SK-N-SH (cell line): ENCODE data around the gene RNF40. TPM values are rescaled to one million over a fixed set of nuclear protein-coding genes. Genes with fewer than 3 reads are reported as not detected.
A peak's percentile ranks its signal among the peaks of the same experiment; 100 is the strongest.

Experiments
- CTCF ChIA-PET: fragments of 300-600, 350-600 bp; formaldehyde crosslinking; extraction: SDS; loops from one replicate; lab custom pipeline; 2021; lab: Yijun Ruan, JAX
- POLR2A ChIA-PET: fragments of 350-600 bp; sonication (Branson Sonifier 250); formaldehyde crosslinking; extraction: SDS; loops from one replicate; lab custom pipeline; 2020; ENCODE audit warnings: antibody characterized with exemption, inconsistent platforms; lab: Yijun Ruan, JAX
- DNase-seq: peaks from one replicate; pipeline ENCODE4 v3.0.0; 2012
- H2AFZ ChIP-seq: fragments of 200-600 bp; sonication (generic); 2 replicates; pipeline ENCODE4 v1.8.1; 2016; ENCODE audit warnings: antibody characterized with exemption, mild to moderate bottlenecking, low read depth
- H3F3A ChIP-seq: fragments of 200-600 bp; sonication (generic); replicated peaks from 2 replicates; pipeline ENCODE3; 2016; ENCODE audit warnings: antibody characterized with exemption, mild to moderate bottlenecking; ENCODE audit not compliant: insufficient read depth
- H3K27ac ChIP-seq, 2 experiments: fragments of 200-500 bp in 1 of 2; fragments of 200-600 bp in 1 of 2; sonication (Bioruptor generic) in 1 of 2; sonication (generic), shearing (Covaris generic) in 1 of 2; 2 replicates each; pipeline versions ENCODE4 v1.5.1 to v1.6.1; 2014 to 2016; ENCODE audit warnings: low read depth in 2 of 2, inconsistent platforms in 1 of 2, low read length in 1 of 2, mild to moderate bottlenecking in 1 of 2, mixed read lengths in 1 of 2
- H3K27me3 ChIP-seq: fragments of 200-600 bp; sonication (generic), shearing (Covaris generic); 2 replicates; pipeline ENCODE4 v1.6.1; 2016; ENCODE audit warnings: mixed run types; ENCODE audit not compliant: insufficient read depth
- H3K36me3 ChIP-seq, 2 experiments: fragments of 200-500 bp in 1 of 2; fragments of 200-600 bp in 1 of 2; sonication (Bioruptor generic) in 1 of 2; sonication (generic) in 1 of 2; replicated peaks in 1 of 2; 2 replicates each; pipeline versions ENCODE3 to v1.5.1; 2014 to 2016; ENCODE audit warnings: low read length in 1 of 2, mild to moderate bottlenecking in 1 of 2; ENCODE audit not compliant: insufficient read depth in 2 of 2, control insufficient read depth in 1 of 2
- H3K4me1 ChIP-seq, 2 experiments: fragments of 200-500 bp in 1 of 2; fragments of 200-600 bp in 1 of 2; sonication (Bioruptor generic) in 1 of 2; sonication (generic), shearing (Covaris generic) in 1 of 2; 2 replicates each; pipeline versions ENCODE4 v1.5.1 to v1.6.1; 2014 to 2016; ENCODE audit warnings: low read depth in 1 of 2, low read length in 1 of 2, mixed run types in 1 of 2; ENCODE audit not compliant: insufficient read depth in 2 of 2, control insufficient read depth in 1 of 2
- H3K4me2 ChIP-seq: fragments of 200-600 bp; sonication (generic), shearing (Covaris generic); 2 replicates; pipeline ENCODE4 v1.6.1; 2017; ENCODE audit warnings: mixed run types
- H3K4me3 ChIP-seq, 2 experiments: fragments of 200-500 bp in 1 of 2; fragments of 200-600 bp in 1 of 2; sonication (Bioruptor generic) in 1 of 2; sonication (generic), shearing (Covaris generic) in 1 of 2; 2 replicates each; pipeline versions ENCODE4 v1.5.1 to v1.8.1; 2014 to 2016; ENCODE audit warnings: low read depth in 2 of 2, inconsistent platforms in 1 of 2, low read length in 1 of 2, mild to moderate bottlenecking in 1 of 2, mixed read lengths in 1 of 2, moderate library complexity in 1 of 2
- H3K79me2 ChIP-seq: fragments of 200-600 bp; sonication (generic); 2 replicates; pipeline ENCODE4 v1.8.1; 2017; ENCODE audit warnings: mild to moderate bottlenecking; ENCODE audit not compliant: insufficient read depth
- H3K9ac ChIP-seq: fragments of 200-600 bp; sonication (generic); 2 replicates; pipeline ENCODE4 v1.6.1; 2017; ENCODE audit warnings: mixed run types
- H3K9me2 ChIP-seq: fragments of 200-600 bp; sonication (generic); 2 replicates; pipeline ENCODE4 v1.6.1; 2017; ENCODE audit warnings: mixed run types
- H3K9me3 ChIP-seq: fragments of 200-600 bp; sonication (generic); 2 replicates; pipeline ENCODE4 v1.6.1; 2017; ENCODE audit warnings: mixed run types, mild to moderate bottlenecking, moderate library complexity
- H4K20me1 ChIP-seq: fragments of 200-600 bp; sonication (generic); 2 replicates; pipeline ENCODE4 v1.6.1; 2017; ENCODE audit warnings: mild to moderate bottlenecking, mixed run types; ENCODE audit not compliant: insufficient read depth
- EZH2phosphoT487 ChIP-seq: fragments of 200-600 bp; sonication (generic); IDR thresholded peaks from 2 replicates; pipeline ENCODE4 v1.6.1; 2017; ENCODE audit warnings: low read depth, mixed run types, mild to moderate bottlenecking, antibody characterized with exemption, moderate library complexity, borderline replicate concordance
- FOSL2 ChIP-seq: IDR thresholded peaks from 2 replicates; pipeline ENCODE4 v1.4.0; 2012; ENCODE audit warnings: low read depth, mild to moderate bottlenecking, moderate library complexity, borderline replicate concordance
- FOXJ3 ChIP-seq: sonication (generic); formaldehyde crosslinking; IDR thresholded peaks from 2 replicates; pipeline ENCODE4 v1.5.1; 2020; ENCODE audit warnings: mild to moderate bottlenecking, missing genetic modification reagents
- GABPA ChIP-seq: IDR thresholded peaks from 2 replicates; pipeline ENCODE4 v1.4.0; 2012; ENCODE audit warnings: low read depth, mild to moderate bottlenecking
- GATA2 ChIP-seq: sonication (generic); formaldehyde crosslinking; IDR thresholded peaks from 2 replicates; pipeline ENCODE4 v1.5.0; 2020; ENCODE audit warnings: mild to moderate bottlenecking, missing genetic modification reagents
- NFIC ChIP-seq: IDR thresholded peaks from 2 replicates; pipeline ENCODE4 v1.4.0; 2012; ENCODE audit warnings: borderline replicate concordance
- RAD21 ChIP-seq: IDR thresholded peaks from 2 replicates; pipeline ENCODE4 v1.6.1; 2012; ENCODE audit warnings: mild to moderate bottlenecking, low read length
- RFX5 ChIP-seq: IDR thresholded peaks from 2 replicates; pipeline ENCODE4 v1.6.1; 2012; ENCODE audit warnings: mild to moderate bottlenecking, improper control_type of control experiment, low read length
- RXRA ChIP-seq: IDR thresholded peaks from 2 replicates; pipeline ENCODE4 v1.4.0; 2012; ENCODE audit warnings: low read depth, mild to moderate bottlenecking, borderline replicate concordance
- SIN3A ChIP-seq: IDR thresholded peaks from 2 replicates; pipeline ENCODE4 v1.6.1; 2012; ENCODE audit warnings: low read depth, mild to moderate bottlenecking, low read length, moderate library complexity, borderline replicate concordance
- WGBS: methylation state at CpG from one replicate; pipeline ENCODE4 v1.1.6; 2017; ENCODE audit warnings: low lambda C conversion rate; 5-methylcytosine and 5-hydroxymethylcytosine counted together
- polyA plus RNA-seq, 3 experiments: library from polyadenylated mRNA; depleted of rRNA; stranded (reverse); fragments of >200 nt; gene quantifications; 2 replicates each; pipeline ENCODE4 v1.2.3, GENCODE V29; 2012
- TF ChIP-seq, protein P1 (sequence below): fragments of 200-600 bp; sonication (generic); IDR thresholded peaks from 2 replicates; pipeline ENCODE4 v1.6.1; 2017; ENCODE audit warnings: antibody characterized with exemption, mild to moderate bottlenecking, moderate library complexity
- TF ChIP-seq, protein P2 (sequence below): fragments of 150-350 bp; IDR thresholded peaks from 2 replicates; pipeline ENCODE4 v1.6.1; 2017; ENCODE audit warnings: antibody characterized with exemption, low read length, low read depth, borderline replicate concordance

RNF40 gene
- polyA plus RNA-seq, 1 of the 3 experiments (the other 2 are of a cell fraction): 49.8 TPM

GRCh38 chr16:30728899-30729672 lies 33.0 kb upstream of the RNF40 start:
- CTCF ChIA-PET: interaction anchor here (0.9 to 1.6 kb wide), 2 partner anchors 9 to 19 kb away, joined by 3 to 5 read pairs; partner anchors contain the start of gene PHKG2
- TF ChIP-seq FOXJ3 (CRISPR knock-in tag) (no peak), RFX5 (no peak), NFIC (no peak), EZH2phosphoT487 (no peak), GABPA (no peak), SIN3A (no peak), RXRA (no peak), RAD21 (no peak)
- TF ChIP-seq, protein P1, sequence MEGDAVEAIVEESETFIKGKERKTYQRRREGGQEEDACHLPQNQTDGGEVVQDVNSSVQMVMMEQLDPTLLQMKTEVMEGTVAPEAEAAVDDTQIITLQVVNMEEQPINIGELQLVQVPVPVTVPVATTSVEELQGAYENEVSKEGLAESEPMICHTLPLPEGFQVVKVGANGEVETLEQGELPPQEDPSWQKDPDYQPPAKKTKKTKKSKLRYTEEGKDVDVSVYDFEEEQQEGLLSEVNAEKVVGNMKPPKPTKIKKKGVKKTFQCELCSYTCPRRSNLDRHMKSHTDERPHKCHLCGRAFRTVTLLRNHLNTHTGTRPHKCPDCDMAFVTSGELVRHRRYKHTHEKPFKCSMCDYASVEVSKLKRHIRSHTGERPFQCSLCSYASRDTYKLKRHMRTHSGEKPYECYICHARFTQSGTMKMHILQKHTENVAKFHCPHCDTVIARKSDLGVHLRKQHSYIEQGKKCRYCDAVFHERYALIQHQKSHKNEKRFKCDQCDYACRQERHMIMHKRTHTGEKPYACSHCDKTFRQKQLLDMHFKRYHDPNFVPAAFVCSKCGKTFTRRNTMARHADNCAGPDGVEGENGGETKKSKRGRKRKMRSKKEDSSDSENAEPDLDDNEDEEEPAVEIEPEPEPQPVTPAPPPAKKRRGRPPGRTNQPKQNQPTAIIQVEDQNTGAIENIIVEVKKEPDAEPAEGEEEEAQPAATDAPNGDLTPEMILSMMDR: no peak
- TF ChIP-seq, protein P2, sequence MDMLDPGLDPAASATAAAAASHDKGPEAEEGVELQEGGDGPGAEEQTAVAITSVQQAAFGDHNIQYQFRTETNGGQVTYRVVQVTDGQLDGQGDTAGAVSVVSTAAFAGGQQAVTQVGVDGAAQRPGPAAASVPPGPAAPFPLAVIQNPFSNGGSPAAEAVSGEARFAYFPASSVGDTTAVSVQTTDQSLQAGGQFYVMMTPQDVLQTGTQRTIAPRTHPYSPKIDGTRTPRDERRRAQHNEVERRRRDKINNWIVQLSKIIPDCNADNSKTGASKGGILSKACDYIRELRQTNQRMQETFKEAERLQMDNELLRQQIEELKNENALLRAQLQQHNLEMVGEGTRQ: no peak
- TF ChIP-seq, all 33 proteins: peak for 0
- no peaks in the 10 kb centered on the region for H3K9me3 ChIP-seq
- H3K4me2 ChIP-seq: no peak overlapping the region
- no peak overlapping the region for H3K4me3 ChIP-seq
- 96% methylated on average over 15 of the region's 17 CpGs for WGBS
- no peak overlapping the region for H2AFZ ChIP-seq
- H3K36me3 ChIP-seq: peaks cover 58 to 79% of the 10 kb centered on the region in 2 experiments
- no peak for DNase-seq
- H4K20me1 ChIP-seq: no peaks in the 10 kb centered on the region
- H3K9ac ChIP-seq: no peak overlapping the region
- H3K79me2 ChIP-seq: peaks cover 29% of the 10 kb centered on the region
- no peaks in the 10 kb centered on the region for H3K27me3 ChIP-seq
- no peak overlapping the region for H3K27ac ChIP-seq
- H3K9me2 ChIP-seq: no peaks in the 10 kb centered on the region
- no peaks in the 10 kb centered on the region for H3K4me1 ChIP-seq
- POLR2A ChIA-PET: interaction anchor here (0.6 to 1.7 kb wide), 3 partner anchors 17 to 54 kb away, joined by 3 to 6 read pairs (median 4); partner anchors contain the start of gene PHKG2
- peaks cover 14% of the 10 kb centered on the region for H3F3A ChIP-seq

DNA sequence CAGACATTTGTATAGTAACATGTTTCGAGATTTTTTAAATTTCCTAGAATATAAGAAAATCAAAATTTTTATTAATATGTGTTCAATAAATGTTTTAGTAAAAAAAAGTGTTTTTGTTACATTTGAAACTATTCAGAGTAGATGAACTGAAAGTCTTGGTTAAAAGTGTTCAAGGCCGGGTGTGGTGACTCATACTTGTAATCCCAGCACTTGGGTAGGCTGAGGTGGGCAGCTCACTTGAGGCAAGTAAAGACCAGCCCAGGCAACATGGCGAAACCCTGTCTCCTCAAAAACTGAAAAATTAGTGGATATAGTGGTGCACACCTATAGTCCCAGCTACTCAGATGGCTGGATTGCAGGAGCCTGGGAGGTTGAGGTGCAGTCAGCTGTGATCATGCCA lies 30.7 kb upstream of the RNF40 start:
- peaks cover 23% of the 10 kb centered on the region for H3K79me2 ChIP-seq
- peaks cover 10% of the 10 kb centered on the region for H3F3A ChIP-seq
- H3K9me3 ChIP-seq: no peaks in the 10 kb centered on the region
- H3K4me2 ChIP-seq: no peak overlapping the region
- H3K36me3 ChIP-seq: peaks cover 52 to 77% of the 10 kb centered on the region in 2 experiments
- H3K9me2 ChIP-seq: no peaks in the 10 kb centered on the region
- no peak overlapping the region for H3K4me3 ChIP-seq
- no peak overlapping the region for H3K27ac ChIP-seq
- no peaks in the 10 kb centered on the region for H3K4me1 ChIP-seq
- no peak for TF ChIP-seq GATA2 (CRISPR knock-in tag)
- peak; percentile 6; the same call in 1 of the 2 replicates for TF ChIP-seq FOSL2
- no peak for DNase-seq
- no peaks in the 10 kb centered on the region for H3K27me3 ChIP-seq
- no peak overlapping the region for H2AFZ ChIP-seq
- no peak overlapping the region for H3K9ac ChIP-seq
- WGBS: 87% methylated on average over 3 of the region's 3 CpGs
- H4K20me1 ChIP-seq: no peaks in the 10 kb centered on the region
- ChIA-PET CTCF (interaction anchor here (1.3 kb wide), 1 partner anchor 38 kb away, joined by 4 read pairs; no protein-coding TSS in a partner anchor), POLR2A (no interaction called here)
